ENCODE results near the gene MXD1. TPM values are rescaled to one million over a fixed set of nuclear protein-coding genes. Genes with fewer than 3 reads are reported as not detected.
"Not testable (repeated sequence)": the region's sequence is repeated elsewhere in the genome, so short reads cannot be mapped to it uniquely, and the experiment has no call there.

MXD1 gene, protein sequence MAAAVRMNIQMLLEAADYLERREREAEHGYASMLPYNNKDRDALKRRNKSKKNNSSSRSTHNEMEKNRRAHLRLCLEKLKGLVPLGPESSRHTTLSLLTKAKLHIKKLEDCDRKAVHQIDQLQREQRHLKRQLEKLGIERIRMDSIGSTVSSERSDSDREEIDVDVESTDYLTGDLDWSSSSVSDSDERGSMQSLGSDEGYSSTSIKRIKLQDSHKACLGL
- polyA plus RNA-seq (2013, experiment 1 of 2): 1.2 TPM
- polyA plus RNA-seq (2013, experiment 2 of 2): 1.1 TPM

DNA sequence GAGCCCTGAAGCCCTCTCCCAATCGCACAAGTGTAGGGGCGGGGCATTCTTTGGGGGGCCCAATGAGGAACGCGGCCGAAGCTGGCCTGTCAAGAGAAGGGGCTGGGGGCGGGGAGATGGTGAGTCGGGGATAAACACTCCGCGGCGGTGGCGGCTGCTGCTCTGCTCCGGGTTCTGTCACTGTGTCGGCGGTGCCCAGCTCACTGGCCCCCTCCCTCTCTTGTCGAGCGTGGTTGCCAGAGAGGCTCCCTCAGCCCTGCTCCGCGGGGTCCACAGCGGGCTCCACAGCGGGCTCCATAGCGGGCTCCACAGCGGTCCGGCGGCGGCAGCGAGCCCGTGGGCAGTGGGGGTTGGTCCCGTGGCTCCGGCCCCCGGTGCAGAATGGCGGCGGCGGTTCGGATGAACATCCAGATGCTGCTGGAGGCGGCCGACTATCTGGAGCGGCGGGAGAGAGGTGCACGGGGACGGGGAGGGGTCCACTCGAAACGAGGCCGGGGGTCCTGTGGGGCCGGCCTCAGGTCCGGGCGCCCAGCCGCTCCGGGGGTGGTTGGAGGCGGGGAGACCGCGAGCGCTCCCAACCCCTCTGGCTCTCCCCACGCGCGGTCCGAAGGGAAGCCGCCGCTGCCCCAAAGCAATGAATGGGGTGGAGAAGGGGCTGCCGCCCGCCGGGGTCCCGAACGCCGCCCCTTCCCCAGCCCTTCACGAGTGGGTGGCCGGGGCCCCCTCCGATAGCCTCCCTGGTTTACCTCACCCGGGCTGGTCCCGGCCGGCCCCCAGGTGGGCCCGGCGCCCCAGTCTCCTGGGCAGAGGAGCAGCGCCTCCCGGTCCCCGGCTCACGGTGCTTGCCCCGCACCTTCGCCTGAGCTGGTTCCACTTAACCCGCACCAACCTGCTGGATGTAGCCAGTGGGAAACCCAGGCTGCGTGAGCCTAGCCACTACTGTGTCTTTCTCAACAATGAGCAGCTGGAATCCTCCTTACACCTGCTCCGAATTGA is at the start of gene MXD1:
Gene MXD1, plus strand, starts transcription at position 160 of the 996 bp plus-strand sequence. Its CDS starts 222 bp downstream, at position 382.
- WGBS: 2% methylated on average over 81 of the region's 81 CpGs
- H3K27me3 ChIP-seq (ENCODE audit: insufficient read depth, low read length): peaks cover 9% of the 10 kb centered on the region; the same call in 1 of the 2 replicates
- peak within 1 kb of the TSS; percentile 94 for H3K9ac ChIP-seq (ENCODE audit: low read depth, low read length)
- peak within 1 kb of the TSS; percentile 68 for H3K4me3 ChIP-seq (ENCODE audit: low read length)
- no peaks in the 10 kb centered on the region for H3K9me3 ChIP-seq (ENCODE audit: insufficient read depth, low read depth, low read length)
- H3K36me3 ChIP-seq (ENCODE audit: insufficient read depth, low read length): peaks cover 12% of the 10 kb centered on the region
- peaks cover 3% of the 10 kb centered on the region; the same call in 1 of the 2 replicates for H3K4me1 ChIP-seq (ENCODE audit: insufficient read depth, low read length)
- peak within 1 kb of the TSS; percentile 95 for H3K27ac ChIP-seq (ENCODE audit: low read depth, low read length)

DNA sequence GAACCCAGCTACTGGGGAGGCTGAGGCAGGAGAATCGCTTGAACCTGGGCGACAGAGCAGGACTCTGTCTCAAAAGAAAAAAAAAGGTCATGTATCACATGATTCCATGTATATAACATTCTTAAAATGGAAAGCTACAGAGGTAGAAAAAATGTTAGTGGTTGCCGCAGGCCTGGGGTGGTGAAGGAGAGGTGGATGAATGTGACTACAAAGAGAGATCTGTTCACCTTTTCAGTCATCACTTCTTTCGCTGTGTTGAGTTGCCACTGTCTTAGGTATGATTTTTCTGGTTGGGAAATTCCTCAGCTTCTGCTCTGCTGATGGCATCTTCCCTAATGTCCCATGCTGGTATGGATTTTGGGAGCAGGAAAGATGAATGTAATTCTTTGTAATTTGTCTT is 26.5 kb upstream of the MXD1 start:
- no peaks in the 10 kb centered on the region for H3K36me3 ChIP-seq (ENCODE audit: insufficient read depth, low read length)
- H3K4me3 ChIP-seq (ENCODE audit: low read length): no peak overlapping the region
- WGBS: 97% methylated on average over 4 of the region's 4 CpGs
- no peak overlapping the region for H3K27ac ChIP-seq (ENCODE audit: low read depth, low read length)
- H3K27me3 ChIP-seq (ENCODE audit: insufficient read depth, low read length): no peaks in the 10 kb centered on the region
- no peaks in the 10 kb centered on the region for H3K9me3 ChIP-seq (ENCODE audit: insufficient read depth, low read depth, low read length)
- H3K9ac ChIP-seq (ENCODE audit: low read depth, low read length): no peak overlapping the region
- H3K4me1 ChIP-seq (ENCODE audit: insufficient read depth, low read length): no peaks in the 10 kb centered on the region

DNA sequence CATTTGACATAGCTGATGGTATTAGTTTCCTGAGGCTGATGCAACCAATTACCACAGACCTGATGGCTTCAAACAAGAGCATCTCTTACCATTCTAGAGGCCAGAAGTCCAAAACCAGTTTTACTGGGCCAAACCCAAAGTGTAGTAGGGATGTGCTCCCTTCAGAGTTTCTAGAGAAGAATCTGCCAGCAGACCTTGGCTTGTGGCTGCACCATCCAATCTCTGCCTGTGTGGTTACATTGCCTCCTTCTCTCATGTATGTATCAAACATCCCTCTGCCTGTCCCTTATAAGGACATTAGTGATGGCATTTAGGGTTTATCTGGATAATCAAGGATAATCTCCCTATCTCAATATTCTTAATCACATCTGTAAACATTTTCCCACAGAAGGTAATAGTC is 25.6 kb upstream of the MXD1 start:
- H3K9ac ChIP-seq (ENCODE audit: low read depth, low read length): no peak overlapping the region
- no peaks in the 10 kb centered on the region for H3K4me1 ChIP-seq (ENCODE audit: insufficient read depth, low read length)
- H3K4me3 ChIP-seq (ENCODE audit: low read length): no peak overlapping the region
- H3K9me3 ChIP-seq (ENCODE audit: insufficient read depth, low read depth, low read length): no peaks in the 10 kb centered on the region
- H3K36me3 ChIP-seq (ENCODE audit: insufficient read depth, low read length): no peaks in the 10 kb centered on the region
- no peak overlapping the region for H3K27ac ChIP-seq (ENCODE audit: low read depth, low read length)
- H3K27me3 ChIP-seq (ENCODE audit: insufficient read depth, low read length): no peaks in the 10 kb centered on the region

DNA sequence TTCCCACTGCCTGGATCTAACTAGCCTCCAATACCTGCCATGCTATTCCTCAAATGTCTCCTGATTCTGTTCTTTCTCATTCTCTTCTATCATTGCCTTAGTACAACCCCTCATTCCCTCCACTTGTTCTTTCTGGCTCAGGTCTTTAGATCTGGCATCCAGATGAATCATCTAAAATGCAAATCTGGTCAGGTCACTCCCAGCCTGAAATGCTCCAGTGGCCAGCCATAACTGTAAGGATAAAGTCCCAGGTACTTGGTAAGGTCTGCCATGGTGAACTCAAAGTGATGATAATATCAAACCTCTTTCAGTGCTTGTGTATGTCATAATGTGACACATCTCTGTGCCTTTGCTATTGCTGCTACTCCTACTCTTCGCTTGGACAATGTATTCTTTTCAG is 24.0 kb upstream of the MXD1 start:
- Histone ChIP-seq H3K4me3 (ENCODE audit: low read length) (no peak overlapping the region), H3K27ac (ENCODE audit: low read depth, low read length) (no peak overlapping the region), H3K9ac (ENCODE audit: low read depth, low read length) (no peak overlapping the region), H3K4me1 (ENCODE audit: insufficient read depth, low read length) (no peaks in the 10 kb centered on the region), H3K27me3 (ENCODE audit: insufficient read depth, low read length) (no peaks in the 10 kb centered on the region), H3K36me3 (ENCODE audit: insufficient read depth, low read length) (peaks cover 6% of the 10 kb centered on the region), H3K9me3 (ENCODE audit: insufficient read depth, low read depth, low read length) (no peaks in the 10 kb centered on the region)
- WGBS: no CpG with 5 or more reads among the region's 1 CpG

DNA sequence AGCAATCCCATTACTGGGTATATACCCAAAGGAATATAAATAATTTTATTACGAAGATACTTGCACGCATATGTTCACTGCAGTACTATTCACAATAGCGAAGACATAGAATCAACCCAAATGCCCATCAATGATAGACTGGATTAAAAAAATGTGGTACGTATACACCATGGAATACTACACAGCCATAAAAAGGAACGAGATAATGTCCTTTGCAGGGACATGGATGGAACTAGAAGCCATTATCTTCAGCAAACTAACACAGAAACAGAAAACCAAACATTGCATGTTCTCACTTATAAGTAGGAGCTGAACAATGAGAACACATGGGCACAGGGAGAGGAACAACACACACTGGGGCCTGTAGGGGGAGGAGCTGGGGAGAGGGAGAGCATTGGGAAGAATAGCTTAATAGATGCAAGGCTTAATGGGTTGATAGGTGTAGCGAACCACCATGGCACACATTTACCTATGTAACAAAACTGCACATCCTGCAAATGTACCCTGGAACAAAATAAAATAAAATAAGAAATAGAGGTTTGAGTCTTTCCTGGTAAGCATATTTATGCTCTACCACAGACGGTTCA is 22.0 kb upstream of the MXD1 start:
- not testable (repeated sequence) for H3K9me3 ChIP-seq (ENCODE audit: insufficient read depth, low read depth, low read length); H3K27me3 ChIP-seq (ENCODE audit: insufficient read depth, low read length); H3K27ac ChIP-seq (ENCODE audit: low read depth, low read length); H3K4me1 ChIP-seq (ENCODE audit: insufficient read depth, low read length)
- 94% methylated on average over 5 of the region's 7 CpGs for WGBS
- H3K4me3 ChIP-seq (ENCODE audit: low read length): peak overlapping the region; percentile 92
- peaks cover 25% of the 10 kb centered on the region for H3K36me3 ChIP-seq (ENCODE audit: insufficient read depth, low read length)
- H3K9ac ChIP-seq (ENCODE audit: low read depth, low read length): peak overlapping the region; percentile 93; the same call in 1 of the 2 replicates

DNA sequence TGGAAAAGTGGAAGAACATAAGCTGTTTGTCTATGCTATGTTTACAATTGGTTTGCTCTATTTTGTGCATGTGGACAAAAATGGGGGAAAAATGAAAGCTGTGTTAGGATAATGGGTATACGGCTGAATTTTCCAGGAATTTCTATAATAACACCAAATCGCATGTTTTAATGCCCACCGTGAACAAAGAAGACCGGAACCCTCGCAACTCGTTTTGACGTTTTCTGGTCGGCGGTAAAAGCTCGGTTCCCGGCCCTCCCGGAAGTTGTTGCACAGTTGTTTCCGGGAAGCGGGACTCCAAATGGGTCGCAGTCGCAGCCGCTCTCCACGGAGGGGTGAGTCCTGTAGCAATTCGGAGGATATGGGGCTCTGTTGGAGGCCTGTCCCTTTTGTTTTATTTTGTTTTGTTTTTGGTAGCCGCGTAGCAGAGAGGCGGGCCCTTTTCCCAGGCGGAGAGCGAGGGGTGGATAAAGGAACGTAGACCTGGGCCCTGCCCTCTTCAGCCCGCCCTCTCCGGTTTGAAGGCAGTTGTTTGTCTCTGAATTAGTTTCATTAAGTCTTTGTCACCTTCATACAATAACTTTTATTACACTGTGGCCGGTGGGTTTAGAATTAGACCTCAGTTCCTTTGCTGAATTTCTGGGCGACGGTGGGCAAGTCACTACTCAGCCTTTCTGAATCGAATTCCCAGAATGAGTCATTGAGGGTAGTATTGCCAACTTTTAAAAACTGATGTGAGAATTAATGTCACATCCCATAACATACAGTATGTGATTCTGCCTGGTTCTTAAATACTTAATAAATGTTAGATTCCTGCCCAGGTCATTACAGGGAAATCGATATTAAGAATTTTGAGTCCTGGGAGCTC is 21.0 kb upstream of the MXD1 start, which contains the start of gene SNRNP27:
Gene SNRNP27, plus strand, starts transcription at position 273 of the 868 bp plus-strand sequence. Its CDS starts 29 bp downstream, at position 302.
- H3K27ac ChIP-seq (ENCODE audit: low read depth, low read length): peak within 1 kb of the TSS; percentile 78
- H3K36me3 ChIP-seq (ENCODE audit: insufficient read depth, low read length): peaks cover 32% of the 10 kb centered on the region
- H3K4me1 ChIP-seq (ENCODE audit: insufficient read depth, low read length): no peaks in the 10 kb centered on the region
- peak within 1 kb of the TSS; percentile 92 for H3K4me3 ChIP-seq (ENCODE audit: low read length)
- 3% methylated on average over 32 of the region's 32 CpGs for WGBS
- H3K27me3 ChIP-seq (ENCODE audit: insufficient read depth, low read length): no peaks in the 10 kb centered on the region
- H3K9ac ChIP-seq (ENCODE audit: low read depth, low read length): peak within 1 kb of the TSS; percentile 93
- no peaks in the 10 kb centered on the region for H3K9me3 ChIP-seq (ENCODE audit: insufficient read depth, low read depth, low read length)

DNA sequence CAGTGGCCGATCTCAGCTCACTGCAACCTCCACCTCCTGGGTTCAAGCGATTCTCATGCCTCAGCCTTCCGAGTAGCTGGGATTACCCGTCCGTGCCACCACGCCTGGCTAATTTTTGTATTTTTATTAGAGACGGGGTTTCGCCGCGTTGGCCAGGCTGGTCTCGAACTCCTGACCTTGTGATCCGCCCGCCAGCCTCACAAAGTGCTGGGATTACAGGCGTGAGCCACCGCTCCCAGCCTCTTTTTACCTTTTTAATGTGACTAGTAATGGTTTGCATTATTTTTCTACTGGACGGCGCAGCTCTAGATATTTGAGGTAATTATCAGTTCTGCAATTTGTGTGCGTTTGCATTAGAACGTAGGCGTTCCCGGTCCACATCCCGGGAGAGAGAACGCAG is 20.2 kb upstream of the MXD1 start:
- 87% methylated on average over 23 of the region's 23 CpGs for WGBS
- H3K4me3 ChIP-seq (ENCODE audit: low read length): peak overlapping the region; percentile 92

DNA sequence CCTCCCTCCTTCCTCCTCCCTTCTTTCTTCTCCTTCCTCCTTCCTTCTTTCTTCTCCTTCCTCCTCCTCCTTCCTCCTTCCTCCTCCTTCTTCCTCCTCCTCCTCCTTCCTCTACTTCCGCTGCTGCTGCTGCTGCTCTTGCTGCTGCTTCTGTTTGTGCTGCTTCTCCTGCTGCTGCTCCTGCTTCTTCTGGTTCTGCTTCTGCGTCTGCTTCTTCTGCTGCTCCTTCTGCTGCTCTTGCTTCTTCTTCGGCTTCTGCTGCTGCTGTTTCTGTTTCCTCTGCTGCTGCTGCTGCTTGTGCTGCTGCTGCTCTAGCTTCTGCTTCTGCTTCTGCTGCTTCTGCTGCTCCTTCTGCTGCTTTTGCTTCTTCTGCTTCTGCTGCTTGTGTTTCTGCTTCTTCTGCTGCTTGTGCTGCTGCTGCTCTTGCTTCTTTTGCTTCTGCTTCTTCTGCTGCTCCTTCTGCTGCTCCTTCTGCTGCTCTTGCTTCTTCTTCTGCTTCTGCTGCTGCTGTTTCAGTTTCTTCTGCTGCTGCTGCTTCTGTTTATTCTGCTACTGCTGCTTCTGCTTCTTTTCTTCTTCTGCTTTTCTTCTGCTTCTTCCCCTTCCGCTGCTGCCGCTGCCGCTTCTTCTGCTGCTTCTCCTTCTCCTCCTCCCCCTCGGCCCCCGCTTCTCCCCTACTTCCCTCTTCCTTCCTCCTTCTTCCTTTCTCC is 12.5 kb upstream of the MXD1 start:
- no peaks in the 10 kb centered on the region for H3K4me1 ChIP-seq (ENCODE audit: insufficient read depth, low read length)
- H3K9me3 ChIP-seq (ENCODE audit: insufficient read depth, low read depth, low read length): no peaks in the 10 kb centered on the region
- H3K27ac ChIP-seq (ENCODE audit: low read depth, low read length): no peak overlapping the region
- no peak overlapping the region for H3K9ac ChIP-seq (ENCODE audit: low read depth, low read length)
- no peak overlapping the region for H3K4me3 ChIP-seq (ENCODE audit: low read length)
- no peaks in the 10 kb centered on the region for H3K27me3 ChIP-seq (ENCODE audit: insufficient read depth, low read length)
- peaks cover 85% of the 10 kb centered on the region for H3K36me3 ChIP-seq (ENCODE audit: insufficient read depth, low read length)
- WGBS: 95% methylated on average over 8 of the region's 8 CpGs

More for the DNA sequence above, 20.2 kb upstream of the MXD1 start:
- peaks cover 40% of the 10 kb centered on the region for H3K36me3 ChIP-seq (ENCODE audit: insufficient read depth, low read length)
- H3K27me3 ChIP-seq (ENCODE audit: insufficient read depth, low read length); H3K27ac ChIP-seq (ENCODE audit: low read depth, low read length); H3K4me1 ChIP-seq (ENCODE audit: insufficient read depth, low read length); H3K9me3 ChIP-seq (ENCODE audit: insufficient read depth, low read depth, low read length): not testable (repeated sequence)
- H3K9ac ChIP-seq (ENCODE audit: low read depth, low read length): peak overlapping the region; percentile 93

DNA sequence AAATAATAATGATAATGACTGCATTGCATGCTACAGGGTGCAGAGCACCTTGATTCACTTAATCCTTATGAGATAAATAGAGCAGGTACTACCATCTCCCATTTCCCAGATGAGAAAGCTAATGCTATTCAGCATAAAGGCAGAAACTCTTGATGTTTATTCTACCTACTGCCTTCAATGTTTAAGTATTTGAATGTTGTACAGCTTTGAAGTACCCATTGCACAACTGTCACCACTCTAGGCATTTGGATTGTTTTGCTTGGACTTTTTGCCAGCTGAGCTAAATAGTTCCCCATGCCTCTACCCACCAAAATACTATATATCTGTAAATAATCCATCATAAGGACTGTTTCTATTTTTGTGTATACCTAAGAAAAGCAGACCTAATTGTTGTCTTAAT is 7.7 kb upstream of the MXD1 start:
- H3K9ac ChIP-seq (ENCODE audit: low read depth, low read length): no peak overlapping the region
- no peak overlapping the region for H3K4me3 ChIP-seq (ENCODE audit: low read length)
- no peaks in the 10 kb centered on the region for H3K4me1 ChIP-seq (ENCODE audit: insufficient read depth, low read length)
- H3K27ac ChIP-seq (ENCODE audit: low read depth, low read length): no peak overlapping the region
- H3K36me3 ChIP-seq (ENCODE audit: insufficient read depth, low read length): peaks cover 67% of the 10 kb centered on the region
- no peaks in the 10 kb centered on the region for H3K27me3 ChIP-seq (ENCODE audit: insufficient read depth, low read length)
- H3K9me3 ChIP-seq (ENCODE audit: insufficient read depth, low read depth, low read length): no peaks in the 10 kb centered on the region

DNA sequence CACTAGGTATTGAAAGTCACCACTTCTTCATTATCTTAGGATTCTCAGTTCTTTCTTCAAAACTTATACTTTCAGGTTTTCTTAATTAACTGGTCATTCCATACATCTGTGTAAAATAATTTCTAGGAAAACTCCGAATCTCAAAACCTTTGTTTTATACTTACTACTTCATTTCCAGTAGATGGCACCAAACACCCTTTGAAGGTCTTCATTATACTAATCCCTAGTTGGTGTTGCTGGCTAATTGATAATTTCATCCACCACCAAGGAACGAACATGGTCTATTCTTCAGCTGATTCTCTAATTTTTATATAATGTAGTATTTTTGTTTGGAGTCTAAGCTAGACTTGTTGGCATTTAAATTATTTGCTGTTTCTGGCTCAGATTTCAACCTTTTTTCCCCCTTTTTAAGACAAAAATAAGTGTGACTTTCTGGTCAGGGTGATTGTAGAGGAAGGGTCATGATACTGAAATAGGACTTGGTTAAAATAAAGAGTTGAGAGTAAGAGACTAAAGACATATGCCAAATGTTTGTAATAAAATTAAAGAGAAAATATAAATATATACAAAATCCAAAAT is 2.8 kb upstream of the MXD1 start:
- no peaks in the 10 kb centered on the region for H3K4me1 ChIP-seq (ENCODE audit: insufficient read depth, low read length)
- H3K27me3 ChIP-seq (ENCODE audit: insufficient read depth, low read length): peaks cover 9% of the 10 kb centered on the region; the same call in 1 of the 2 replicates
- no peaks in the 10 kb centered on the region for H3K9me3 ChIP-seq (ENCODE audit: insufficient read depth, low read depth, low read length)
- no peak overlapping the region for H3K27ac ChIP-seq (ENCODE audit: low read depth, low read length)
- no peak overlapping the region for H3K9ac ChIP-seq (ENCODE audit: low read depth, low read length)
- 43% methylated on average over 1 of the region's 2 CpGs for WGBS
- H3K36me3 ChIP-seq (ENCODE audit: insufficient read depth, low read length): peaks cover 38% of the 10 kb centered on the region
- no peak overlapping the region for H3K4me3 ChIP-seq (ENCODE audit: low read length)
